H9 (cell line): ENCODE measurements around the gene FAM117A. TPM values are rescaled to one million over a fixed set of nuclear protein-coding genes. Genes with fewer than 3 reads are reported as not detected.

Source experiments
- DNase-seq: peaks from one replicate; pipeline ENCODE4 v3.0.0-alpha.2; 2017
- H2AFZ ChIP-seq: one replicate; pipeline ENCODE4 v1.6.1; 2013; ENCODE audit warnings: mild to moderate bottlenecking, low read length, control low read depth, moderate library complexity
- H2AK5ac ChIP-seq: 2 replicates; pipeline ENCODE4 v1.6.1; 2013; ENCODE audit warnings: low read length, control low read depth, mixed read lengths; ENCODE audit not compliant: insufficient read length
- H2BK120ac ChIP-seq: one replicate; pipeline ENCODE4 v1.6.1; 2013; ENCODE audit warnings: low read depth, mild to moderate bottlenecking, low read length, control low read depth, inconsistent platforms; ENCODE audit not compliant: poor library complexity, severe bottlenecking
- H2BK12ac ChIP-seq: 2 replicates; pipeline ENCODE4 v1.6.1; 2013; ENCODE audit warnings: low read length, control low read depth, mixed read lengths, low read depth; ENCODE audit not compliant: insufficient read length
- H2BK15ac ChIP-seq: 2 replicates; pipeline ENCODE4 v1.6.1; 2013; ENCODE audit warnings: low read depth, low read length, control low read depth
- H2BK20ac ChIP-seq: one replicate; pipeline ENCODE4 v1.6.1; 2013; ENCODE audit warnings: low read depth, mild to moderate bottlenecking, low read length, control low read depth, inconsistent platforms; ENCODE audit not compliant: poor library complexity, severe bottlenecking
- H2BK5ac ChIP-seq: 2 replicates; pipeline ENCODE4 v1.6.1; 2013; ENCODE audit warnings: low read length, control low read depth, mixed read lengths; ENCODE audit not compliant: insufficient read length
- H3K14ac ChIP-seq: 2 replicates; pipeline ENCODE4 v1.6.1; 2013; ENCODE audit warnings: low read length, control low read depth; ENCODE audit not compliant: insufficient read depth
- H3K18ac ChIP-seq: 2 replicates; pipeline ENCODE4 v1.6.1; 2013; ENCODE audit warnings: low read depth, mild to moderate bottlenecking, mixed read lengths, low read length, control low read depth; ENCODE audit not compliant: insufficient read length
- H3K23ac ChIP-seq: 2 replicates; pipeline ENCODE4 v1.6.1; 2013; ENCODE audit warnings: low read length, control low read depth, mixed read lengths, low read depth; ENCODE audit not compliant: insufficient read length
- H3K23me2 ChIP-seq: 2 replicates; pipeline ENCODE4 v1.6.1; 2013; ENCODE audit warnings: low read depth, mild to moderate bottlenecking, mixed read lengths, low read length, control low read depth; ENCODE audit not compliant: insufficient read length, poor library complexity, severe bottlenecking
- H3K27ac ChIP-seq: 2 replicates; pipeline ENCODE4 v1.5.1; 2013; ENCODE audit warnings: low read length, control low read depth, mixed read lengths, low read depth; ENCODE audit not compliant: insufficient read length
- H3K27me3 ChIP-seq: 2 replicates; pipeline ENCODE4 v1.6.1; 2013; ENCODE audit warnings: low read length, control low read depth, inconsistent platforms; ENCODE audit not compliant: insufficient read depth
- H3K4ac ChIP-seq: 2 replicates; pipeline ENCODE4 v1.6.1; 2013; ENCODE audit warnings: low read depth, mild to moderate bottlenecking, control low read depth, inconsistent platforms, low read length, moderate library complexity
- H3K4me1 ChIP-seq: 2 replicates; pipeline ENCODE4 v1.6.1; 2013; ENCODE audit warnings: low read length, control low read depth, inconsistent platforms; ENCODE audit not compliant: insufficient read depth
- H3K4me2 ChIP-seq: 2 replicates; pipeline ENCODE4 v1.6.1; 2013; ENCODE audit warnings: low read length, control low read depth, mixed read lengths; ENCODE audit not compliant: insufficient read length, insufficient read depth
- H3K56ac ChIP-seq: 2 replicates; pipeline ENCODE4 v1.6.1; 2013; ENCODE audit warnings: low read depth, mild to moderate bottlenecking, mixed read lengths, low read length, control low read depth; ENCODE audit not compliant: insufficient read length
- H3K79me1 ChIP-seq: 2 replicates; pipeline ENCODE4 v1.6.1; 2013; ENCODE audit warnings: low read depth, mild to moderate bottlenecking, moderate library complexity, low read length, control low read depth, inconsistent platforms; ENCODE audit not compliant: insufficient read depth, poor library complexity, severe bottlenecking
- H3K79me2 ChIP-seq: 2 replicates; pipeline ENCODE4 v1.6.1; 2013; ENCODE audit warnings: low read length, control low read depth, inconsistent platforms; ENCODE audit not compliant: insufficient read depth
- H3K9ac ChIP-seq: 2 replicates; pipeline ENCODE4 v1.6.1; 2013; ENCODE audit warnings: low read length, control low read depth, mixed read lengths; ENCODE audit not compliant: insufficient read length; ENCODE audit errors: extremely low read depth
- H3K9me3 ChIP-seq: one replicate; pipeline ENCODE4 v1.6.1; 2013; ENCODE audit warnings: low read depth, low read length, inconsistent platforms; ENCODE audit not compliant: control insufficient read depth
- H3T11ph ChIP-seq: one replicate; pipeline ENCODE4 v1.6.1; 2013; ENCODE audit warnings: mild to moderate bottlenecking, low read length, control low read depth, inconsistent platforms
- H4K20me1 ChIP-seq: one replicate; pipeline ENCODE4 v1.6.1; 2013; ENCODE audit not compliant: control insufficient read depth, insufficient read length, insufficient read depth
- H4K5ac ChIP-seq: 2 replicates; pipeline ENCODE4 v1.6.1; 2013; ENCODE audit warnings: low read depth, mild to moderate bottlenecking, mixed read lengths, low read length, control low read depth; ENCODE audit not compliant: insufficient read length
- H4K8ac ChIP-seq: replicated peaks from 2 replicates; pipeline ENCODE4 v1.6.1; 2013; ENCODE audit warnings: low read length, control low read depth, mixed read lengths, low read depth; ENCODE audit not compliant: insufficient read length
- H4K91ac ChIP-seq: 2 replicates; pipeline ENCODE4 v1.6.1; 2013; ENCODE audit warnings: low read depth, mild to moderate bottlenecking, moderate library complexity, mixed read lengths, low read length, control low read depth; ENCODE audit not compliant: insufficient read length
- H3K27ac Mint-ChIP-seq, 3 experiments: 2 replicates in 2 of 3; 3 replicates in 1 of 3; pipeline ENCODE4 v1.8.0; 2020 to 2021; ENCODE audit warnings: mixed read lengths in 3 of 3, mild to moderate bottlenecking in 1 of 3, moderate library complexity in 1 of 3
- H3K27me3 Mint-ChIP-seq: 2 replicates; pipeline ENCODE4 v1.8.0; 2021; ENCODE audit warnings: low read depth, mild to moderate bottlenecking, moderate library complexity, mixed read lengths
- H3K36me3 Mint-ChIP-seq, 3 experiments: 2 replicates in 2 of 3; 3 replicates in 1 of 3; pipeline ENCODE4 v1.8.0; 2020 to 2021; ENCODE audit warnings: low read depth in 3 of 3, mixed read lengths in 3 of 3; ENCODE audit not compliant: insufficient read depth in 1 of 3
- H3K4me1 Mint-ChIP-seq, 2 experiments: 2 replicates each; pipeline ENCODE4 v1.8.0; 2020; ENCODE audit warnings: mixed read lengths in 2 of 2
- H3K4me3 Mint-ChIP-seq, 2 experiments: 2 replicates in 1 of 2; 3 replicates in 1 of 2; pipeline ENCODE4 v1.8.0; 2020 to 2021; ENCODE audit warnings: mild to moderate bottlenecking in 2 of 2, mixed read lengths in 2 of 2, moderate library complexity in 1 of 2
- H3K9me3 Mint-ChIP-seq, 2 experiments: 2 replicates in 1 of 2; 3 replicates in 1 of 2; pipeline ENCODE4 v1.8.0; 2020; ENCODE audit warnings: mild to moderate bottlenecking in 2 of 2, mixed read lengths in 2 of 2, moderate library complexity in 1 of 2
- WGBS: extraction: QIAGEN DNeasy Blood & Tissue Kit; methylation state at CpG from one replicate; pipeline ENCODE4 v1.1.7; 2013; ENCODE audit warnings: missing lambda C conversion rate, low lambda C conversion rate, mixed read lengths; ENCODE audit not compliant: insufficient read length; ENCODE audit errors: extremely low coverage; 5-methylcytosine and 5-hydroxymethylcytosine counted together
- total RNA-seq: library from RNA; stranded (reverse); gene quantifications from 2 replicates; pipeline ENCODE4 v1.2.1, GENCODE V29; 2021
- TF ChIP-seq, protein P1 (sequence below): fragments of 200-600 bp; sonication (generic); conservative IDR thresholded peaks from 3 replicates; pipeline ENCODE4 v1.8.0; 2021; ENCODE audit warnings: antibody characterized with exemption, mild to moderate bottlenecking

Gene FAM117A
- total RNA-seq, 1 experiment from 2014 or later: 21.1 TPM

DNA sequence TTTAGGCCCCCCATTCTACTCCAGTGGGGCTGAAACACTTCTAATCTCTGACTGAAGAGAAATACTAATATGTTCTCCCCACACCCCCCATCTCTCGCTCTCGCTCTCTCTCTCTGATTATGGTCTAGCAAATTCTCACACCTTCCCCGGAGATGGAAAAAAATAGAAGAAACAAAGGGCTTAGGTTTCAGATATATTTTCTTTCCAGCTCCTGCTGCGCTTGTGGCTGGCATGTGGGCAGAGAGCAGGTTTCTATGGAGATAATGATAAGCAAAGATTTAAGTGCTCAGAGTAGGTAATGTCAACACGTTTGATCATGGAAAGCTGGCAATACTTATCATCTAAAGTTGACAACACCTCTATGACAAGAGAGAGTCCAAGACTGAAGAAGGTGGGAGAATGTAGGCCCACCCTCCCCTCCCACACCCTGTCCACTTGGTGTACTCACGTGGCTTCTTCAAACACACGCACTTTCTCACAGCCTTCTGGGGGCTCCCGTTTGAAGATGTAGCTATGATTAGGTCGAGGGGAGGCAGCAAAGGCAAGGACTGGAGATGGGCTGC lies 48.1 kb downstream of the FAM117A start:
- H4K20me1 ChIP-seq: no peaks in the 10 kb centered on the region
- Mint-ChIP-seq H3K27me3 (no peaks in the 10 kb centered on the region), H3K4me3 (no peak overlapping the region), H3K27ac (no peak overlapping the region), H3K9me3 (no peaks in the 10 kb centered on the region), H3K4me1 (no peaks in the 10 kb centered on the region), H3K36me3 (peaks cover 28 to 71% (median 65%) of the 10 kb centered on the region in 3 experiments; a peak in 6 of 7 replicates)
- H2BK12ac ChIP-seq: no peak overlapping the region
- no peaks in the 10 kb centered on the region for H3K79me2 ChIP-seq
- H3K9me3 ChIP-seq: no peaks in the 10 kb centered on the region
- H2BK20ac ChIP-seq: no peak overlapping the region
- H3K4me2 ChIP-seq: no peak overlapping the region
- no peak overlapping the region for H4K8ac ChIP-seq
- H4K91ac ChIP-seq: no peak overlapping the region
- H3K18ac ChIP-seq: no peak overlapping the region
- H3K56ac ChIP-seq: no peak overlapping the region
- TF ChIP-seq, protein P1, sequence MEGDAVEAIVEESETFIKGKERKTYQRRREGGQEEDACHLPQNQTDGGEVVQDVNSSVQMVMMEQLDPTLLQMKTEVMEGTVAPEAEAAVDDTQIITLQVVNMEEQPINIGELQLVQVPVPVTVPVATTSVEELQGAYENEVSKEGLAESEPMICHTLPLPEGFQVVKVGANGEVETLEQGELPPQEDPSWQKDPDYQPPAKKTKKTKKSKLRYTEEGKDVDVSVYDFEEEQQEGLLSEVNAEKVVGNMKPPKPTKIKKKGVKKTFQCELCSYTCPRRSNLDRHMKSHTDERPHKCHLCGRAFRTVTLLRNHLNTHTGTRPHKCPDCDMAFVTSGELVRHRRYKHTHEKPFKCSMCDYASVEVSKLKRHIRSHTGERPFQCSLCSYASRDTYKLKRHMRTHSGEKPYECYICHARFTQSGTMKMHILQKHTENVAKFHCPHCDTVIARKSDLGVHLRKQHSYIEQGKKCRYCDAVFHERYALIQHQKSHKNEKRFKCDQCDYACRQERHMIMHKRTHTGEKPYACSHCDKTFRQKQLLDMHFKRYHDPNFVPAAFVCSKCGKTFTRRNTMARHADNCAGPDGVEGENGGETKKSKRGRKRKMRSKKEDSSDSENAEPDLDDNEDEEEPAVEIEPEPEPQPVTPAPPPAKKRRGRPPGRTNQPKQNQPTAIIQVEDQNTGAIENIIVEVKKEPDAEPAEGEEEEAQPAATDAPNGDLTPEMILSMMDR: no peak
- no peaks in the 10 kb centered on the region for H3K4me1 ChIP-seq
- DNase-seq: no peak
- H3T11ph ChIP-seq: no peak overlapping the region
- H2BK15ac ChIP-seq: no peak overlapping the region
- no peak overlapping the region for H3K23ac ChIP-seq
- H3K4ac ChIP-seq: no peak overlapping the region
- WGBS: no CpG with 5 or more reads among the region's 9 CpGs
- no peaks in the 10 kb centered on the region for H3K27me3 ChIP-seq
- no peak overlapping the region for H4K5ac ChIP-seq
- no peak overlapping the region for H3K14ac ChIP-seq
- no peak overlapping the region for H2BK120ac ChIP-seq
- H2AK5ac ChIP-seq: no peak overlapping the region
- H3K9ac ChIP-seq: no peak overlapping the region
- H2BK5ac ChIP-seq: no peak overlapping the region
- H2AFZ ChIP-seq: no peak overlapping the region
- no peak overlapping the region for H3K27ac ChIP-seq
- no peaks in the 10 kb centered on the region for H3K23me2 ChIP-seq
- no peaks in the 10 kb centered on the region for H3K79me1 ChIP-seq
